ENCODE results near the gene GABRP.
"Not testable (repeated sequence)": the region's sequence is repeated elsewhere in the genome, so short reads cannot be mapped to it uniquely, and the experiment has no call there.

The GABRP gene

DNA sequence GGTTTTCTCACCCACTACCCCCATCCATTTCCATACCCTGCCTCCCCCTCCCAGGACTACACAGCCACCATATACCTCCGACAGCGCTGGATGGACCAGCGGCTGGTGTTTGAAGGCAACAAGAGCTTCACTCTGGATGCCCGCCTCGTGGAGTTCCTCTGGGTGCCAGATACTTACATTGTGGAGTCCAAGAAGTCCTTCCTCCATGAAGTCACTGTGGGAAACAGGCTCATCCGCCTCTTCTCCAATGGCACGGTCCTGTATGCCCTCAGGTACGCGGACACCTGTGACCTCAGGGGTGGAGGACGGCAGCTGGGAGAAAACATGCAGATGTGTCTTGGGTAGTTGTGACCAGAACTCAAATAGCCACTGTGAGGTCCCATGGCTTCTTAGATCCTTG lies 11.6 kb downstream of the GABRP start:
- DNase-seq (ENCODE audit: low read depth) = no peak

DNA sequence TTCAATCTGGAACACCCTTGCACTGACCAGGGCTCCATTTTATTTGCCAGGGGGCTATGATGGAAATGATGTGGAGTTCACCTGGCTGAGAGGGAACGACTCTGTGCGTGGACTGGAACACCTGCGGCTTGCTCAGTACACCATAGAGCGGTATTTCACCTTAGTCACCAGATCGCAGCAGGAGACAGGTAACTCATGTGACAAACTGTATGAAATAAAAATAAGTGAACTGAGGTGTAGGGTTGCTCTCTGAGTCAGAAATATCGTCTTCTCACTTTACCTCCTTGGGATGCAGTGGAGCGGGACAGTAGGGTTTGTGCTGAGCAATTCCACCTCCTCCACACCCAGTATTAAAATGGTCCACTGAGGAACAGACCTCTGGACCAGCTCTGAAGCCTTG lies 22.1 kb downstream of the GABRP start:
- no peak for DNase-seq (ENCODE audit: low read depth)

DNA sequence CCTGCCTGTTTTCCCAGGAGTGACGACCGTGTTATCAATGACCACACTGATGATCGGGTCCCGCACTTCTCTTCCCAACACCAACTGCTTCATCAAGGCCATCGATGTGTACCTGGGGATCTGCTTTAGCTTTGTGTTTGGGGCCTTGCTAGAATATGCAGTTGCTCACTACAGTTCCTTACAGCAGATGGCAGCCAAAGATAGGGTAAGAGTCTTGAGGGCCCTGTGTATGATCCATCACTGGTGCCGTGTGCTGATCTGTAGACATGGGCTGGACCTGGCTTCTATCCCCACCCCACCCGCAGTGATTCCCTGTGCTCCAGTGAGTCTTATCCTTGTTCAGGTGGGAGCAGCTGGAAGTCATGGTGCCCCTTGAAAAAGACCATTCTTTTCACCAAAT lies 26.0 kb downstream of the GABRP start:
- DNase-seq (ENCODE audit: low read depth) = no peak

GRCh38 chr5:170811719-170812118 lies 28.2 kb downstream of the GABRP start:
- DNase-seq (ENCODE audit: low read depth) = no peak

- DNase-seq (ENCODE audit: low read depth) = no peak
Measured at GRCh38 chr5:170813231-170813630, 29.7 kb downstream of the GABRP start.

DNA sequence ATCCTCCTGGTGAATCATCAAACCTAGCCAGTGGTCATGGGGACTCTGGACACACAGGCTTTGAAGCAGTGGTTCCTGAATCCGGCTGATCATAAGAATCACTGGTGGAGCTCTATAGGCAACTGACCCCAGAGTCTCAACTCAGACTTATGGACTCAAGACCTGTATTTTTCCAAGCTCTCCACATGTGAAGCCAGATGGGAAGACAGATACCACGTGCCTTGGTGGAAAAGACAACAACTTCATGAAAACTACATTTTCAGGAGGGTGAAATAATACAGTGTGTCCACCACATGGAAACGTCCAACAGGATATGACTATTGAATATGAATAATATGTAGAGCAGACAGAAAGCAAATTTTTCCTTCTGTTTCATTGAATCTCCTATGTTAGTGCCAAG lies 33.7 kb downstream of the GABRP start:
- no peak for DNase-seq (ENCODE audit: low read depth)

DNA sequence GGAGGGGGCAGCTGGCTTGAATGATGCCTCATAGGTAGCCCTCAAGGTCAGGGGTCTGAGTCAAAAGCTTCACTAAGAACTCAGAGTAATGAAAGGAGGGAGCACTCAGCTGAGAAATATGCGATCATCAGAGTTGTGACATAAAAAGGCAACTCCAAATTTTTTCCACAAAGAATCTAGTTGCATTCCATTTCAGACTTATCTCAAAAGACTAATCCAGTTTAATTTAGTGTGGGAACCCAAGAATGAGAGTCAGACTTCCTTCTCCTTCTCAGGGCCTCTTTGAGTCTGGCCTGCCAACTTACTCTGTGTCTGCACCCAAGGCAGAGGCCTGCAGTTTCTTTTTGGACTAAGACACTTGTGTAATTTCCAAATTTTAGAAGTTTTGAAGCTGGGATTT lies 34.7 kb downstream of the GABRP start:
- DNase-seq (ENCODE audit: low read depth) = peak; percentile 11

- no peak for DNase-seq (ENCODE audit: low read depth)
Measured at GRCh38 chr5:170819824-170820223, 36.3 kb downstream of the GABRP start.

DNA sequence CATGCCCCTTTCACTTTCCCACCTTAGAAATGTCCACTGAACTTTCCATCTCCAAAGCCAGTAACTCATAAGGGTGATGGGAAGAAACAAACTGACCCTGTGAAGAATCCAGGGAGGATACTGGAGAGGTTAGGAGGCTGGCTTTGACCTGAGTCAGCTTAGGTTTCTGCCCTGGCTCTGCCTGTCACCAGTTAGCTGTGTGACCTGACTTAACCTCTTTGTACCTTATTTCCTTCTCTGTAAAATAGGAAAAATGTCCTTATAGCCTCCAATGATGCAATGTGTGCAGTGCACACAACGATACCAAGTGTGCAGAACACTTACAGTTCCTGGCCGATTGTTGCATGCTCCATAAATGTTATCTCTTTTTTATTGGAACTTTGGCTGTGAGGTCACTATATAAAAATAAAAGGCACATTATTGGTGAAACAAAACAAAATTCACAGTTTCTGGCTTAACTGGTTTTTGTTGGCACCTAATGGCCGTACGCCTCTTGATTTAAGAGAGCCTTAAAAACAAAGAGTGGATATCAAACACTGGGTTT lies 37.8 kb downstream of the GABRP start:
- no peak for DNase-seq (ENCODE audit: low read depth)

GRCh38 chr5:170826117-170826516 lies 42.6 kb downstream of the GABRP start:
- no peak for DNase-seq (ENCODE audit: low read depth)

DNA sequence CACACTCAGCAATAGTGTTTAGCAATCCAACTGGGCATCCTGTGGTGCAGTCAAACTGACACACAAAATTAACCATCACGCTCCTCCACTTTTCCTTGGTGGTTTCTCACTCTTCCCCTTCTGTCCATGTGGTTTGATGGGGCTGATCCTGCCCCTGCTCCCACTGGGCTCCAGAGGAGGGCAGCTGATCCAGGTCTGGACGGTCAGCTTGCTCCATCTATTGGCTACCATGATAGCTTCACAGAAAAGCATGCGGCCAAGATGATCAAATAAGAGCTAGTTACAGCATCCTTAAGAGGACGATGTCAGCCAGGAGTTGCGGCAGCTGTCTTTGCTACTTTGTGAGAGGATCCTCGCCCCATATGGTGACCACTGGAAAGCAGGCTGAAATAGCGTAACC lies 48.7 kb downstream of the GABRP start:
- no peak for DNase-seq (ENCODE audit: low read depth)

DNA sequence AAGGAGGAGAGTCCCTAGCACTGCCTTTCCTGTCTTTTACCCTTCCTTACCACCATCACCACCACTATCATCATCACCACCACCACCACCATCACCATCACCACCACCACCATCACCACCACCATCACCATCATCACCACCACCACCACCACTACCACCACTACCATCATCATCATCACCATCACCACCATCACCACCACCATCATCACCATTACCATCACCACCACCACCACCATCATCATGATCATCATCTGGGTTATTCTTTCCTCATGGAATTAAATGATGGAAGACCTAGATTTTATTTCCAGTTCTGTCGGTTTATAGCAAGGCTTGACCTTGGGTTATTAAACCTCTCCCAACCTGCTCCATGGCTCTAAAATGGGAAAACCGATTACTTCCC lies 50.5 kb downstream of the GABRP start:
- DNase-seq (ENCODE audit: low read depth) = not testable (repeated sequence)

- DNase-seq (ENCODE audit: low read depth) = no peak
Measured at GRCh38 chr5:170836226-170836625, 52.7 kb downstream of the GABRP start.

- DNase-seq (ENCODE audit: low read depth) = no peak
Measured at GRCh38 chr5:170843870-170844269, 60.3 kb downstream of the GABRP start.

DNA sequence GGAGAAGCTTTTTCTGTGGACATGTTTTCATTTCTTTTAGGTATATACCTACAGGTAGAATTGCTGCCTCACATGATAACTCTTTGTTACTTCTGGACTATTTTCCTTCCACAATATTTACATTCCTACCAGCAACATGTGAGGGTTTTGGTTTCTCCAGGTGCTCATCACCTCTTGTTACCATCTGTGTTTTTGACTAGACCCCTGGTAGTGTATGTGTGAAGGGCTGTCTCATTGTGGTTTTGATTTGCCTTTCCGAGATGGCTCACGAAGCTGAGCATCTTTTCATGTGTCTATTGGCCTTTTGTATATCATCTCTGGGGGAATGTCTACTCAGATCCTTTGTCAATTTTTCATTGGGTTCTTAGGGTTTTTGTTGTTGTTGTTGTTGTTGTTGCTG lies 61.1 kb downstream of the GABRP start:
- DNase-seq (ENCODE audit: low read depth) = no peak

DNA sequence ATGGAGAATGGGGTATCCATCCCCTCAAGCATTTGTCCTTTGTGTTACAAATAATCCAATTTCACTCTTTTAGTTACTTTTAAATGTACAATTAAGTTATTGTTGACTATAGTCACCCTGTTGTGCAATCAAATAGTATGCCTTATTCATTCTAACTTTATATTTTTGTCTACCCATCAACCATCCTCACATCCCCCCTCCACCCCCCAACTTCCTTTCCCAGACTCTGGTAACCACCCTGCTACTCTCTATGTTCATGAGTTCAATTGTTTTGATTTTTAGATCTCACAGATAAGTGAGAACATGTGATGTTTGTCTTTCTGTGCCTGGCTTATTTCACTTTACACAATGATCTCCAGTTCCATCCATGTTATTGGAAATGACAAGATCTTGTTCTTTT lies 62.9 kb downstream of the GABRP start:
- no peak for DNase-seq (ENCODE audit: low read depth)

DNA sequence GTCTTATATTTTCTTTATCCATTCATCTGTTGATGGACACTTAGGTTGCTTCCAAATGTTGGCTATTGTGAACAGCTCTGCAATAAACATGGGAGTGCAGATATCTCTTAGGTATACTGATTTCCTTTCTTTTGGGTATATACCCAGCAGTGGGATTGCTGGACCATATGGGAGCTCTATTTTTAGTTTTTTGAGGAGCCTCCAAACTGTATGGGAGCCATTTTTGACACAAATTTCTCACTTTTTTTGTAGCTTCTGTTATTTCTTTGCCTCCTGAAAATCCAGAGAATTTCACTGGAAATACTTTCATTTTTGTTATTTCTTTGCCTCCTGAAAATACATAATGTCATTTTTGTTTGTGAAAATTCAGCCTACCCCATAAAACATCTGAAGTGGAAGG lies 63.3 kb downstream of the GABRP start:
- no peak for DNase-seq (ENCODE audit: low read depth)

DNA sequence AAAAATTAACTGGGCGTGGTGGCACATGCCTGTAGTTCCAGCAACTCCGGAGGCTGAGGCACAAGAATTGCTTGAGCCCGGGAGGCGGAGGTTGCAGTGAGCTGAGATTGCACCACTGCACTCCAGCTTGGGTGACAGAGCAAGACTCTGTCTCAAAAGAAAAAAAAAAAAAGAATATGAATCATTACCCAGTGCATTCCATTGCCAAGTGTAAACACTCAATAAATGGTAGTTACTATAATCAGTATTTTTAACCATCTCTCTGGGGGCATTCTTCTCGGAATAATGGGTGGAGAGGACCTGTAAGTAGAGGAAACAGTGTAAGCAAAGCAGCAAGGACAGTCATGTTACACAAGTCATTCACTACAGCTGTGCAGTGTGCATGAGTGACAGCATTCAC lies 64.5 kb downstream of the GABRP start:
- DNase-seq (ENCODE audit: low read depth) = no peak

DNA sequence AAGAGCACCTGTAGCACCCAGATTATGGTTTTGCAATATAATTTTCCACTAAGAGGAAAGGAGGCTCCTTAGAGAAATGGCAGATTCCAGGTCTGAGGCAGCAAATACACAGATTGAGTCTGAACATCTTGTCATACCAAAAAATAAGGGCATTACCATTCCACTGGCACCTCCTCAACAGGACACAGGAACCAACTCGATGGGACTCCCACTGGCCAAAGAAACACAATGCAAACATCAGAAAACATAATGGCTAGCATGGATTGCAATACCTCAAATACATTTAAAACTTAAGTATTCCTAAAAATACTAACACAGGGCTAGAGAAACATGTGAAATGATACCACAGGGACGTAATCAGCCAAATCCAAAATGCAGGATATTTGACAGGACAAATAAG lies 65.8 kb downstream of the GABRP start:
- no peak for DNase-seq (ENCODE audit: low read depth)

- no peak for DNase-seq (ENCODE audit: low read depth)
Measured at GRCh38 chr5:170854566-170854965, 71.0 kb downstream of the GABRP start.

DNA sequence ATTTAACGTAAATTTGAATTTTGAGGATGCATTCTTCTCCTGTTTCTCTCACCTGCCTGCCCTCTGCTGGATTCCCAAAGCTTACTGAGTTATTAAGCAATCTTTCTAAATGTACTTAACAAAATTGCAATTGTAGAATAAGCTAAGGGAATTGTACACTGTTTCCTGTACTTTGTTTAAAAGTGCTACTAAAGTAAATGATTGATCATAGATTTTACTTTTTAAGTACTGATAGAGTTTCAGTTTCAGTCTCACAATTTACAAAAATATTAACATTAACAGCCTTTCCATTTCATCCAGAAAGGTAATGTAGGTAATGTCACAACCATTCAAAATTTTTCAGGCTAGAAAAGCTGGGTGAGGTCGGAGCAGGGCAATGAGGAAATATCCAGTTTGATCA lies 73.5 kb downstream of the GABRP start:
- DNase-seq (ENCODE audit: low read depth) = no peak

GRCh38 chr5:170860415-170860814 lies 76.9 kb downstream of the GABRP start:
- no peak for DNase-seq (ENCODE audit: low read depth)

- DNase-seq (ENCODE audit: low read depth) = no peak
Measured at GRCh38 chr5:170860818-170861666, 77.5 kb downstream of the GABRP start.

GRCh38 chr5:170861667-170861916 lies 78.1 kb downstream of the GABRP start:
- no peak for DNase-seq (ENCODE audit: low read depth)

Data from HS-27A (cell line).